HepG2 (cell line): ENCODE data around the gene HOXA11. TPM values are rescaled to one million over a fixed set of nuclear protein-coding genes. Genes with fewer than 3 reads are reported as not detected.

ENCODE experiments used
- ATAC-seq: fragments of 200-7000 bp; cut with Tn5 transposase; 3 replicates; pipeline ENCODE4 v1.9.1; 2020; ENCODE audit warnings: mild to moderate bottlenecking, moderate library complexity
- BruUV-seq: library from RNA; stranded (reverse); fragments of 400-500 nt; replicated peaks from 2 replicates; lab custom pipeline; 2021; lab: Mats Ljungman, UMichigan
- CTCF ChIA-PET: fragments of 300-600 bp; formaldehyde crosslinking; extraction: SDS; loops from one replicate; lab custom pipeline; 2021; ENCODE audit warnings: low total read pairs, inconsistent platforms, low intra/inter-chr PET ratio; lab: Yijun Ruan, JAX
- POLR2A ChIA-PET: fragments of 350-600 bp; sonication (Branson Sonifier 250); formaldehyde crosslinking; loops from one replicate; lab custom pipeline; 2020; ENCODE audit warnings: antibody characterized with exemption, inconsistent platforms; lab: Yijun Ruan, JAX
- DNase-seq: peaks from one replicate; pipeline ENCODE4 v3.0.0-alpha.2; 2015; ENCODE audit warnings: low spot score
- FAIRE-seq: peaks from 3 replicates; lab custom pipeline; 2011; peaks lifted over from hg19 to GRCh38; lab: Jason Lieb, UNC
- H2AFZ ChIP-seq: one replicate; pipeline ENCODE4 v1.6.1; 2011; ENCODE audit warnings: low read length, inconsistent platforms
- H3K27ac ChIP-seq: fragments of 300-600 bp; 3 replicates; pipeline ENCODE4 v1.8.0; 2011; ENCODE audit warnings: mixed run types, mild to moderate bottlenecking, mixed read lengths, low read length, inconsistent platforms; ENCODE audit not compliant: insufficient read depth; ENCODE audit errors: extremely low read length
- H3K27me3 ChIP-seq, 2 experiments: fragments of 200-600 bp in 1 of 2; 2 replicates in 1 of 2; 3 replicates in 1 of 2; pipeline versions ENCODE4 v1.6.0 to v1.8.0; 2011; ENCODE audit warnings: low read length in 2 of 2, mild to moderate bottlenecking in 2 of 2, moderate library complexity in 2 of 2, inconsistent platforms in 1 of 2; ENCODE audit not compliant: insufficient read depth in 2 of 2, control insufficient read depth in 1 of 2
- H3K36me3 ChIP-seq, 2 experiments: fragments of 200-600 bp in 1 of 2; replicated peaks in 1 of 2; 2 replicates in 1 of 2; 3 replicates in 1 of 2; pipeline versions ENCODE4 v1.5.1 to v1.8.0; 2011; ENCODE audit warnings: low read length in 2 of 2, inconsistent platforms in 1 of 2; ENCODE audit not compliant: insufficient read depth in 2 of 2, control insufficient read depth in 1 of 2
- H3K4me1 ChIP-seq: 2 replicates; pipeline ENCODE4 v1.5.1; 2012; ENCODE audit warnings: low read length, inconsistent platforms; ENCODE audit not compliant: insufficient read depth
- H3K4me2 ChIP-seq: 2 replicates; pipeline ENCODE4 v1.6.0; 2011; ENCODE audit warnings: low read depth, low read length, inconsistent platforms
- H3K4me3 ChIP-seq, 3 experiments: fragments of 200-600 bp in 1 of 3; sonication (generic), shearing (Covaris generic) in 1 of 3; replicated peaks in 1 of 3; 2 replicates each; pipeline ENCODE4 v1.5.1; 2011 to 2016; ENCODE audit warnings: low read length in 3 of 3, inconsistent platforms in 2 of 3, low read depth in 2 of 3, mild to moderate bottlenecking in 2 of 3, control low read depth in 1 of 3, mixed read lengths in 1 of 3; ENCODE audit not compliant: insufficient read depth in 1 of 3
- H3K79me2 ChIP-seq: one replicate; pipeline ENCODE4 v1.6.1; 2011; ENCODE audit warnings: low read length, inconsistent platforms; ENCODE audit not compliant: insufficient read depth
- H3K9ac ChIP-seq: 2 replicates; pipeline ENCODE4 v1.6.0; 2011; ENCODE audit warnings: mild to moderate bottlenecking, low read depth, low read length, inconsistent platforms; ENCODE audit not compliant: insufficient read depth
- H3K9me3 ChIP-seq: 2 replicates; pipeline ENCODE4 v1.5.1; 2012; ENCODE audit warnings: mild to moderate bottlenecking, low read length
- H4K20me1 ChIP-seq: 2 replicates; pipeline ENCODE4 v1.6.0; 2011; ENCODE audit warnings: inconsistent platforms, mild to moderate bottlenecking, low read length, moderate library complexity; ENCODE audit not compliant: insufficient read depth
- FOXK1 ChIP-seq: sonication (generic); formaldehyde crosslinking; IDR thresholded peaks from 2 replicates; pipeline ENCODE4 v1.4.0; 2020; ENCODE audit warnings: low read depth, missing genetic modification reagents, borderline replicate concordance
- HES4 ChIP-seq: sonication (generic); formaldehyde crosslinking; IDR thresholded peaks from 2 replicates; pipeline ENCODE4 v1.9.0; 2021; ENCODE audit warnings: mild to moderate bottlenecking, missing genetic modification reagents, borderline replicate concordance
- MAZ ChIP-seq, 2 experiments: sonication (generic) in 1 of 2; formaldehyde crosslinking in 1 of 2; IDR thresholded peaks; 2 replicates each; pipeline versions ENCODE4 v1.5.0 to v1.6.1; 2012 to 2020; ENCODE audit warnings: low read depth in 2 of 2, mild to moderate bottlenecking in 2 of 2, borderline replicate concordance in 1 of 2, improper control_type of control experiment in 1 of 2, low read length in 1 of 2, missing genetic modification reagents in 1 of 2, moderate library complexity in 1 of 2
- ZNF674 ChIP-seq: sonication (generic); formaldehyde crosslinking; IDR thresholded peaks from 2 replicates; pipeline ENCODE4 v1.5.0; 2020; ENCODE audit warnings: low read depth, mild to moderate bottlenecking, missing genetic modification reagents
- ZNF780A ChIP-seq: sonication (generic); formaldehyde crosslinking; IDR thresholded peaks from 2 replicates; pipeline ENCODE4 v1.8.0; 2022; ENCODE audit warnings: mild to moderate bottlenecking, missing genetic modification reagents, moderate library complexity
- ZSCAN21 ChIP-seq: sonication (generic); formaldehyde crosslinking; IDR thresholded peaks from 2 replicates; pipeline ENCODE4 v1.8.0; 2022; ENCODE audit warnings: mild to moderate bottlenecking, missing genetic modification reagents, moderate library complexity, borderline replicate concordance
- WGBS: methylation state at CpG from one replicate; pipeline ENCODE4 v1.1.6; 2017; ENCODE audit warnings: low lambda C conversion rate; 5-methylcytosine and 5-hydroxymethylcytosine counted together
- in situ Hi-C: cut with HindIII; loops from 2 replicates; pipeline ENCODE4 v1.10.0; 2017; ENCODE audit warnings: low pct_unique_long_range_greater_than_20kb; ENCODE audit not compliant: extremely low pct_ligation_motif_present
- intact Hi-C: fragments of 100-400 bp; cut with micrococcal nuclease; formaldehyde crosslinking; loops from one replicate; pipeline ENCODE4 v1.10.0; 2022; ENCODE audit not compliant: unreplicated experiment
- polyA plus RNA-seq, 8 experiments: library from polyadenylated mRNA; depleted of rRNA in 3 of 8; stranded (reverse) in 7 of 8; unstranded in 1 of 8; fragments of >200 nt; fragmentation: Illumina TruSeq in 4 of 8; extraction: Trizol in 4 of 8; gene quantifications; 2 replicates each; pipeline versions ENCODE4 v1.2.1 to v1.2.3, GENCODE V29; 2011 to 2016; ENCODE audit warnings: low read depth in 4 of 8, missing spikeins in 1 of 8, mixed read lengths in 1 of 8; ENCODE audit not compliant: insufficient read depth in 1 of 8
- total RNA-seq, 5 experiments: library from RNA; depleted of rRNA; stranded (reverse); fragments of >200 nt; fragmentation: Illumina TruSeq; extraction: Trizol; gene quantifications; 2 replicates each; pipeline ENCODE4 v1.2.3, GENCODE V29; 2016; ENCODE audit warnings: low read depth in 1 of 5

HOXA11 gene
- total and polyA plus RNA-seq, 2 of the 13 experiments (the other 11 are each of a cell fraction or from before 2014, with no cell fraction given) = not detected

- TF ChIP-seq MAZ (IDR thresholded peaks at IDR 0.05; ENCODE audit: borderline replicate concordance, low read depth, low read length) (no peak), MAZ (CRISPR knock-in tag; IDR thresholded peaks at IDR 0.05; ENCODE audit: low read depth) (no peak), FOXK1 (CRISPR knock-in tag) (no peak), ZNF780A (no peak), ZSCAN21 (no peak), ZNF674 (CRISPR knock-in tag) (no peak)
Measured at GRCh38 chr7:27157702-27158431, 27.2 kb downstream of the HOXA11 start (continued).

GRCh38 chr7:27156916-27157701 is 27.9 kb downstream of the HOXA11 start:
- DNase-seq = no peak
- Histone ChIP-seq H3K27ac (no peak overlapping the region), H3K4me1 (peaks cover 22% of the 10 kb centered on the region), H3K27me3 (peaks cover 6 to 50% of the 10 kb centered on the region in 2 experiments), H3K4me2 (no peak overlapping the region), H3K79me2 (no peaks in the 10 kb centered on the region), H2AFZ (no peak overlapping the region), H3K9me3 (no peaks in the 10 kb centered on the region), H3K4me3 (no peak overlapping the region; a peak in 1 of 6 replicates), H3K36me3 (no peaks in the 10 kb centered on the region), H3K9ac (no peak overlapping the region), H4K20me1 (no peaks in the 10 kb centered on the region)
- CTCF ChIA-PET = no interaction called here
- no peak for TF ChIP-seq HES4 (CRISPR knock-in tag)
- in situ Hi-C loops (loop anchor here (5.0 to 25.0 kb wide), 2 partner anchors 790 to 1070 kb away; no protein-coding TSS in a partner anchor), intact Hi-C loops (no loop called here)
- no peak for ATAC-seq
- 80% methylated on average over 20 of the region's 30 CpGs for WGBS
- no peak for FAIRE-seq
- POLR2A ChIA-PET = interaction anchor here (0.6 kb wide), 1 partner anchor 34 kb away, joined by 3 read pairs; no protein-coding TSS in a partner anchor
- BruUV-seq = no TSS peak
